GM18868 (cell line): Measurements from ENCODE around the gene MRPS18A.
A peak's percentile ranks its signal among the peaks of the same experiment; 100 is the strongest.

ENCODE experiments used
- ATAC-seq: cut with Tn5 transposase; IDR thresholded peaks from one replicate; pipeline ENCODE4 v1.9.1; 2021; ENCODE audit warnings: mild to moderate bottlenecking, moderate library complexity; ENCODE audit not compliant: unreplicated experiment

Gene MRPS18A

DNA sequence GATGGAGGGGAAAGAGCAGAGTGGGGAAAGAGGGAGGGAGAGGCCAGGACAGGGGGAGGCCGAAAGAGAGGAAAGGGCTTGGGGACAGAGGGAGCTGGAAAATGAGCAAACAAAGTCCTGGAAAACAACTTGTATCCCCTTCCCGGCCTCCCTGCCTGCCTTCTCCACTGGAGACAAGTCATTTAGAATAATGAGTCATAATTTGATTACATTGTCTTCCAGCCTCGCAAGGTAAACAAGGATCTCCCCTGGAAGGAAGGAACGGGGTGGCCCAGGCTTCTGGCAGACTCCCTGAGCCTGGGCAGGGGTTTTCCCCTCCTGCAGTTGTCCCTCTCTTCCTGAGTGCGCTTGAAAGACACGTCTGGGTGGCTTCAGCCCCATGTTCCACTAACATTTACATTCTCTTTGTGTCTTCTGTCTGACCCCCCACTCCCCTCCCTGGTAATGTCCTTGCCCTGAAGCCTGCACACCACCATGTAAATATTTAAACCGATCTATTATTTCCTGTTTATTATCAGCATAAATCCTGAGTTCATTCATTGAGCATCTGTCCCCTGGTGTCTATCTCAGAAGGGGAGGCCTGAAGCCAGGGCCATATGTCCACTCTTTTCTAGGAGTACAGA is 12.1 kb upstream of the MRPS18A start:
- no peak for ATAC-seq

DNA sequence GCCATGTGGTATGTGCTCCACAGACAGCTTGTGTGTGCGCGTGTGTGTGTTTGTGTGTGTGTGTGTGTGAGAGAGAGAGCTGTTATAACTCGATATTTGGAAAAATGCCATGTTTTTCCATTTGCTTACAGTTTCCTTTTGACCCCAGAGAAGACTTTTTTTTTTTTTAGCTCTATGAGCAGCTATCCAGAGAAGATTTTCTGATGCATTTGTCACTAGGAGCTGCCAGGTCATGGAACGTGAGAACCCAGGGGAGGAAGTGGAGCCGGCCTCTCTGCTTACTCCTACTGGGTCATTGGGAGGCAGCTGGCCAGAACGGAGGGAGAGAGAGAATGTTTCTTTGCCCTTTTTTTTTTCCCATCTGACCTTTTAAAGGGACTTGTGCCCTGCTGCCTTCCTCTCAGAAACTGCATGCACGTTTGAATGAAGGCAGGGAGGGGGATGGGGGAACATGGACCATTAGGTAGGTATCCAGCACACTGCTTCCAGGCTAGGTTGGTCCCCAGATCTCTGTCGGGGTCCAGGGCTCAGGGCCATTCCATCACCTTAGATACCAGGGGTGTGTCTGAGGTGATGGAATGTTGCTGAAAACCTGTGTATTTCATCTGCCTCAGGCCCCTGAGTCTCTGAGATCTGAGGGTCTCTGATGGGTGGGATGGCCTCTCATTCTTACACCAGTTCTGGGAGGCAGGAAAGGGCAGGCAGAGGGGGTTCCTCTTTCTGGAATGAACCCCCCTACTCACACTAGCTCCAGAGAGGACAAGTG is 11.2 kb upstream of the MRPS18A start:
- ATAC-seq, result no peak

DNA sequence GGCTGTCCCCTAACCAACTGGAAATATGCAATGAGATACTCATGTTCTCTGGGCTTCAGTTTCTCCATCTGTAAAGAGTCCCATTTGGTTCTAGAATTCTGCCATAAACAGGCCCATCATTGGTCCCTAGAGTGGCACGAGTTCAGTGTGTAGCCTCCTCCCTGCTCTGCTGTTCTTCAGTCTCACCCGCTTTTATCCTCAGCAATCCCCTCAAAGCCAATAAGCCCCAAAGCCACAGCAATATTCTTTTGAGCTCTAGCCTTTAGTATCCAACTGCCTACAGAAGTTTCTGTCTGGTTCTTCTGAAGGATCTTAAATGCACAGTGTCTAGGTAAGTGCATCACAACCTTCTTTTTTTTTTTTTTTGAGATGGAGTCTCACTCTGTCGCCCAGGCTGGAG is 9.8 kb upstream of the MRPS18A start:
- no peak for ATAC-seq

DNA sequence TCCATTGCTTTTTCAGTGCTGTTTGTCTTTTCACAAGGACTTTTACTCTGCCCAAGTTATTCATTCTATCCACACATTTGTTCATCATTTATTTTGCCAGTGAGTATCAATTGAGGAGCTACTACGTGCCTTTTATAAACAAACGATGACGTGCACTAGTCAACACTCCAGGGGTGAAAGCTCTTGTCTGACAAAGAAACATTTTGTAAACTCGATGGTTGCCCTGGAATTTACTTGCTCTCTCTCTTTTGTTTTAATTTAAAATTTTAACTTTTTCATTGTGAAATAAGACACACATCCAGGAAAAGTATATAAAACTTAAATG is 8.3 kb upstream of the MRPS18A start:
- ATAC-seq, result no peak

DNA sequence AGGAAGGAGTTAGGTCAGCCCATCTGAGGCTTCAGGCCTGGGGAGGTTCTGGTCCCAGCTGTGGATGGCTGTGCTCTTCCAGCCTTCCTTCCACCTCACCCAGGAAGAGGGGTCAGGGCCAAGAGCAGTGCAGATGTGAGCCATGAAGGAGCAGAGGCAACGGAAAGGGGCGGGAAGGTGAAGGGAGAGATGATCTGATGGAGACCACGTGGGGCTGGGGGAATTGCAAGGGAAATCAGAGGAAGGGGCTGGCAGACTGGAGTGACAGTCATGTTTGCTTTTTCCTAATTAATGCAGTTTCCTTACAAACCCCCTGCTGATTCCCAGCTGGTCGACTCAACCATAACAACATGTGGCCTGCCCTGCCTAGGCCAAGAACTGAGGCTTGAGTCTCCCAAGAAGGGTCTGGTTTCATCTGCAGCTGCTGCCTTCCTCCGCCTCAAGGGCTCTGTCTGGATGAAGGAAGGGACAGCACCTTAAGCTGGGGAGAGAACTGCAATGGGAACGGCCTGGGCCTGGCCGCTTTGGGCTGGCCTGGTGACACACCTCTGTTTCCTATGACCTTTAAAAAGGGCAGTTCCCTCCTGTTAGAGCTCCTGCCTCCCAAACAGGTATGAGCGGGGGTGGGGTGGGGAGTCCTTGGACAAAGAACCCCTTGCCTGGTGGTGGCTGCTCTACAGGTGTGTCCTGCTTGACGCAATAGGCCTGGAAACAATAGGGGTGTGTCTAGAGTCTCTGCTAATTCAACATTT is 7.8 kb upstream of the MRPS18A start:
- no peak for ATAC-seq

DNA sequence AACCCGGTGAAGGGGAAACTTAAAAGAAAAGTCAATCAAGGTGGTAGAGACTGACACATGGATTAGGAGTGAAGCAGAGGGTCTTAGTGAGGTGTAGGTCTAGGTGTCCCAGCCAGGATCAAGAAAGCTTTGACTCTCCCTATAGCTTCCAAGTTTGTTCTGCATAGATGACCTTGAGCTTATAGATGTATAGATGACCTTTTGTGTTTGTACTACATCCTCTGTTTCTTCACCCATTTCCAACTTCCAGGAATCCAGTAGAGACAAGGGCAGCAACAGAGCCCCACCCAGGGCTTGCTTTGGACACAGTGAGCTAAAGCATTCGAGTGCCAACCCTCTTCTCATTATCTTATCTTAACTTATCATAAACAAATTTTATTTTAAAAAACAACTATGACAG is 1.8 kb upstream of the MRPS18A start:
- ATAC-seq, result no peak

DNA sequence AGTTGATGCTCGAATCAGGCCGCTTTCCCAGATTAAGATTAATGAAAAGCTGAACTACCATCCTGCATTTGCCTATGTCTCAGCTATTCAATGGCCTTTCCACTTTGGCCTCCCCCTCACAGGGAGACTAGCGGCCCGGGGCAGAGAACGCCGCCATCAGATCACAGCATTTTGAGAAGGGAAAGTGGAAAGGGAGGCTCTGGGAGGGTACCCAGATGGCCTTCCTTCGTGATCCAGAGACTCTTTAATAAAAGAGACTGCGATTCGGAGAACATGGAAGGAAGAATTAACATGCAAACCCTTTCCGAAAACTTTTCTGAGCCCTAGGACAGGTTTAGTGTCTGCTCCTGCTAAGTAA is 533 bp downstream of the MRPS18A start:
- no peak for ATAC-seq

DNA sequence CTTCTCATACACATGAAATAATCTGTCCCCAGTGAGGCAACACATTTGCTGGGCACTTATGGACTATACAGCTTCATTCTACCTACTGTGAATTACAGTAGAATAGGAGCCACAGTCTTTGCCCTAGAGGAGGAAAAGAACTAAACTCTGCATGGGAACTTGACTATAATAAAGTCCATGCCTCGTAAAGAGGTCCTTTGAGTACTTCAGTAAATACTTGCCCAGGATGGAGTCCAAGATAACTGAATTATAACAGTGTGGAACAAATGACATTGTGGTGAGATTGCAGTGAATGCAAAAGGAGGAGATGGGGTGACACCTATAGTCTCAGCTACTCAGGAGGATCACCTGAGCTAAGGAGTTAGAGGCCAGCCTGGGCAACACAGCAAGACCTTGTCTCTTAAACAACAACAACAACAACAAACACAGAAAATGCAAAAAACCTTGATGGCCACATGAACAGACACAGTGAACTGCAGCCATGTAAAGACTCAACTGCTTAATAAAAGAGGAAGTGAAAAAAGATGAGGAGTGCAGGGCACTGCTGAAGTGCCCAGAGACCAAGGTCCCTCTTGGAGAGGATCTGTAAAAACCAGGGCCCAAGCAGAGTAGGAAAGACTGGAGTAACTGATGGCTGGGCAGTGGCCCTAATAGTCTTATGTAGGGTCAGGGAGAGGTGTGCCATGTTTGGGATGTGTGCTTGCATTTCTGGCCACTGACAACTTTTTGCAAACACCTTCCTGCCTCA is 3.7 kb downstream of the MRPS18A start:
- ATAC-seq, result peak; percentile 52

DNA sequence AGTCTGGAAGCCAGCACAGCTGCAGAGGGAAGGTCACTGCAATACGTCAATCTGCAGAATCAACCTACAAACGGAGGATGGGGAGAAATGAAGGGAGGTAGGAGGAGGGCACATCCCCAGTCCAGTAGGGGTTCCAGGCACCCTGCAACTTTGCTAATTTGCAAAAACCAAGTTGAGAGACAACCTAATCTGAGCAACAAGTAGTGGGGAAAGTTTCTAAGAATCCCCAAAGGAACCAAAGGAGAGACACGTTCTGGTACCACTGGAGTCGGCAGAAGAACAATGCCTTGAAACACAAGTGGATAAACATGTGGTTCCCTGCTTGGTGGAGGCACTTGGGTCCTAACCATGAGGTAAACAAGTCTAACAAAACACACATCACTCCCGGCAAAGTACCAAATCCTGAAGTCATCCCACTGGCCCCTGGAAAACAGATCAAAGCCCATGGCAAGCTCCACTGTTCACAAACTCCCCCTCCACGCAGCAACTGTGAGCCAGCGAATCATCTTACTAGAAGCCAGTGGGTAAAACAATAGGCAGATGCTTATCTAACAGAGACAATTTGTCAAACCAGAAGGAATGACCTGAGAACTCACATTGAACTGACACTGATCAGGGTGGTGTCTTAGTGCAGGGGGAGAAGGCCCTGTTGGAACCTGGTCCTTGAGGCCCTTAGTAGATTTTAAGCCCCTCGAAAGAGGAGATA is 4.7 kb downstream of the MRPS18A start:
- no peak for ATAC-seq

DNA sequence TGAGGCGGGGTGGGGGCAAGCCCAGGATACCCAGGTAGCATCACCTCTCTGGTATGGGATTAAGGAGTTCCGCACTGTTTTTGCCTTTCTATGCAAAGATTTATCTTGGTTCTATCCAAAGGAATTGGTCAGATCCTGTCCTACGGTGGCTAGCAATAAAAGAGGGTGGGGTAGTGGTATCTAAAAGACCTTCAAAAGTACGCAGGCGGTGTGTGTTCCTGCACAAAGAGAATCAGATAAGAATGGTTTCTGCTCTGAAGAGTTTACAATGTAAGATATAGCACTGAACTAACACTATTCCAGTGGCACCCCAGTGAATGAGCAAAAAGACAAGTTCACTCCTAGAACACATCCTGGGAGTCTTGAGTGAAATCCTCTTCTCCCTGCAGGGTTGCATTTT is 6.3 kb downstream of the MRPS18A start:
- ATAC-seq, result no peak

DNA sequence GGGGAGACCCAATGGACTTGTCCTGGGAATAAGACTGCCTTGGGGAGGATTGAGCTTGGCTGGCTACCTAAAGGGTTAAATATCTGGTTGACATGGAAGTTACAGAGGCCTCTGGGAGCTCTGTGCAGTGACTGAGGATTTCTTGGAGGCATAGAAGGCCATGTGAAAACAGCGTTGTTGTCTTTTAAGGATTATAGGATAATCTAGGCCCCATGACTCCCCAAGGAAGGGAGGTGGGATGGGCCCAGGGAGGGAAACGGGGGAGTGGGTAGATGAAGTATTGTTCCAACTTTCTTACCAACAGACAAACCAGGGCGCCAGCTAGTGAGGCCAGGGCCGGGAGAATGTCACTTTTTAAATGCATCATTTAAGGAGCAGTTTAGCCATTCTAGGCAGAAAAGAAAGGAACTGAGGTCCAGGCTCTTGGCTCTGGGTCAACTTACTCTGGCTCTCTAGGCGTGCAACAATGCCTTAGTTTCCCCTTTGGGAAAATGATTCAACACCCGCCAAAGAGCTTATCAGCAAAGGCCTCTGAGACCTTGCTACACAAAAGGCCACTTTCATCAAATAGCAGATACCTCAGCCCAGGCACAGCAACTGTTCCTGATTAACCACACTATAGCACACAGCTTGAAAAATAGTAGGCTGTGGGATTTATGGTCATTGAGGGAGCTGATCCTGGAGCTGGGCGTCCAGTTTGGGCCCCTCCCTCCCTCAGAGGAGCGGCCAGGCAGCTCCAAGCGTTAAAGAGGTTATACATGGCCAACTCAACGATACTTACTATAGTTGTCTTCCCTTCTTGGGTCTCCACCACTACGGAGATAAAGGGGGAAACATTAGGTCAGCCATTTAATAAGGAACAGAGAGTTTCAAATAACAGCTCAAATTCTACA is 7.0 kb downstream of the MRPS18A start:
- ATAC-seq, result no peak

DNA sequence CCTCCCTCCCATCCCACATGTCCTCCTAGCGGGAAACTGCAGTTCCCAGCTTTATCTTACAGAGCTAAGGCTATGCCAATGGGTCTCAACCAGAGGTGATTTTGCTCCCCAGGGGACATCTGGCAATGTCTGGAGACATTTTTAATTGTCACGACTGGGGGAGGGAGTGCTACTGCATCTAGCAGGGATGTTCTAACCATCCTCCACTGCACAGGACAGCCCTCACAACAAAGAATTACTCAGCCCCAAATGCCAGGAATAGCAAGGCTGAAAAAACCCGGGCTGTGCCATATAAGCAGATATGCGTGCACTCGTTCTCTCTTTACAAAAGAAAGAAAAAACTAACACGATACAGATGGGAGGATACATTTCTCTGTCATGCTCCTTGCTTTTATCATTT is 8.5 kb downstream of the MRPS18A start:
- no peak for ATAC-seq

DNA sequence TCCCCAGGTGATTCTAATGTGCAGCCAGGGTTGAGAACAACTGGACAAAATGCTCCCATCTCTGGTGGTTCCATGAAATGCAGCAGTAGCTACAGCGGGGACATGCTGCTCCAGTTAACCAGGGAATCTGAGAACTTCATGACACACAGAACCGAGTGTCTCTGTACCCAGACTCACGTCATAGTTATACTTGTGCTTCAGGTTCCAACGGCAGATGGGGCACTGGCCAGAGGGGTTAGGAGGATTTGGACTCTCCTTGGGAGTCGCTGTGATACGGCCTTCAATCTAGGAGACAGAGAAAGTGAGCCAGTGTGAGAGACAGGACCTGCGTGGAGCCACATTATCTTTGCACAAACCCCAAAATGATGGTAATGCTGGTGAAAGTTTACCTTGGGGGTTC is 9.2 kb downstream of the MRPS18A start:
- ATAC-seq, result no peak

DNA sequence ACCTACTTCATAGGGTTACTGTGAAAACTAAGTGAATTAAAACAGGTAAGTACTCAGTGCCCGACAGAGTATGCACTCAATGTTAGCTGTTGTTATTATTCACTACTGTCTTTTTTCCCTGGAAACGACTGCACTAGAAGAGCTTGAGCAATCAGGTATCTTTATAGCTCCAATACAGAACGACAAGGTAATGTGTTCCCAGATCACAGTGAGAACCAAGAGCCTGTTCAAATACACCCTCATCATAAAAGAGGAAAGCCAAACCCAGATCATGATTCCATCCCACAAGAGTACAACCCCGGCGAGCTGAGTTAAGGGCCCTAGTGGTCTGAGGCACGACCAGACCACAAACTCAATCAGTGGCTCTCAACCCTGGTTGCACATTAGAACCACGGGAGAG is 9.8 kb downstream of the MRPS18A start:
- no peak for ATAC-seq

DNA sequence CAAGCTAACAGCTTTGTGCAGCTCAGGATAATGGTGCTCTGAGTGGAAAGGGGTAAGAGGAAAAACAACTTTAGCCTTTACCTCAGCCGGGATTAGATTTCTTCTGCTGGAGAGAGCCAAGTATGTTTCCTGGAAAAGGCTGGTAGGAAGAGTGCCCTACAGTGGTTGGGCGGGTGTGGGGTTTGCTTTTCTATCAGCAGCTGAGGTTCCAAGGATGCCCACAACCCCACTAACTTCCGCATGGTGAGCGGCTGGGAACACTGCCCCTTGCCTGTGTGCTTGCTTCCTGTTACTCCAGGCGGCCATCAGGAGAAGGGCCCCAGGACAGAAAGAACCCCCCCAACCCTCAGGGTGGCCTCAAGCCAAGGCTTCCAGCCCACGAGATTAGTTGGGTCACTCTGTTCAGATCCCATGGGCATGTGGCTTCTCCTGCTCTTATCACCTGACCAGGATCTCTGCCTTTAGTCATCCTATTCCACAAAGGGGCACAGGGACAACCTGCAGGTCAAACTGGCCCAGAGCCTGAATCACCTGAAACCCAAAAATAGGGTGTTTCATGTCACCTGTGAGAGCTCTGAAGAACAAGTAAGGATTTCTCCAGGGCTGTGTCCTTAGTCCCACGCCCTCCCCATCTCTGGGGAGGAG is 10.5 kb downstream of the MRPS18A start:
- no peak for ATAC-seq

DNA sequence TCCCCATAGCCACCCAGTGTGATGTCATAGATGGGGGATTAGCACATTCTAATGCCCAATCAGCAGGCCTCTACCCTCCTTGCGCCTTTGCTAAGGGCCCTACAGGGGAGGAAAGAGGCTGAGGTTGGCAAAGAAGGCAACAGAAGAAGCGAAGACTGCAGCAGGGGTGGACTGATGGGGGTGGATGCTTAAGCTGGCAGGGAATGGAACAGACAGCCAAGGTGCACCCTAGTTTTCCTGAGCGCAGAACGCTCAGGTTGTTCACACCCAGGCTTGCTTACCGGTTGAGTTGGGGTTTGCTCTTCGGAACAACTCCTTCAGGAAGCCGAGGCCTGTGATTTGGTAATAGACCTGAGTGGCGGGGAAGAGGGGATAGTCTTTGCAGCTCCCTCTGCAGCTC is 12.7 kb downstream of the MRPS18A start:
- no peak for ATAC-seq

DNA sequence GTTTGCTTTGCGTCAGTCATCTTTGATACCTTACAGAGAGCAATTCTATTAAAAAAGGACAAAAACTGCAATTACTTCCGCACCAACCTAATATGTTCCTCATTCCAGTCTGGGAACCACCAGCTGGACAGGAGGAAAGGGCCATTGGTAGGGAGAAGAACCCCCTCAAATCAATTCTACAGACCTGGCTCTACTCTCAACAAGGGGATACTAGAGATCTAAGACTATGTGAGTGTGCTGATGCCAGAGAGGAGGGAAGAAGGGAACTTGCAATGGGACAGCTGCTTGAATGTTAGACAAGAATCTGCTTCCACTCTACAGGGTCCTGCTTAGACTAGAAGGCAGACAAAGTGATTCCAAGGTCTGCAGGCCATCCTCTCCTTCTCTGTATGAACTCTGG is 13.3 kb downstream of the MRPS18A start:
- no peak for ATAC-seq

DNA sequence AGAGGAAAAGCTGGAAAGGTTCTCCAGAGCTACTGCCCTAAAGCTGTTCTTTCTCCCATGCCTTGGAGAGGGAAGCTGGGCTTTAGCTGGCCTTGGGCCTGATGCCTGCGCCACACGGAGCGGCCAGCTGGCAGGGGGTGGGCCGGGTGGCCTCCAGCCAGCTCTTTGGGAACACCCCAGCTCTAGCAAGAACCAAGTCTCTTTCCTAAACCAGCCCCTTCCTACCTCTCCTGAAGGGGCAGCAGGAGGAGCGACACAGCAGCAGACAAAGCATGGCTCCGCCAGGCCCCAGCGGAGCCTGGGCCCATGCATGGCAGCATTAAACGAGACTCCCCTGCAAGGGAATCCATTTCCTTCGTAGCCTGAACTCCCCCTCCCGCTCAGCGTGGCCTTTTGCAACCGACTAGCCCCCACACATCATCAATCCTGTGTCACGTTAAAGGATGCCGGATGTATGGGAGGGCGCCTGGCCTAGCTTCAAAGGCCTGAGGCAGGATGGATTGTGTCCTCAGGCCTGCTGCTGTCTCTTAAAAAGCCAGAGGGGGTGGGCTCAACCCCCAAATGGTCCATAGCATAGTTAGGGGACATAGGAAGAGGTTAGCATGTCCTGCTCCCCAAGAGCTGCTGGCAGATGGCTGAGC is 14.0 kb downstream of the MRPS18A start:
- no peak for ATAC-seq
